GM18520 (cell line): ENCODE measurements around the gene REPS1.
A peak's percentile ranks its signal among the peaks of the same experiment; 100 is the strongest.
"Not testable (repeated sequence)": the region's sequence is repeated elsewhere in the genome, so short reads cannot be mapped to it uniquely, and the experiment has no call there.

ENCODE experiments used
- ATAC-seq: cut with Tn5 transposase; IDR thresholded peaks from one replicate; pipeline ENCODE4 v1.9.1; 2021; ENCODE audit not compliant: unreplicated experiment

REPS1 gene

GRCh38 chr6:138971601-138972000 is 16.5 kb downstream of the REPS1 start:
- no peak for ATAC-seq

- peak; percentile 90 for ATAC-seq
Measured at GRCh38 chr6:138970856-138971425, 17.1 kb downstream of the REPS1 start.

- ATAC-seq, result no peak
Measured at GRCh38 chr6:138970159-138970558, 17.9 kb downstream of the REPS1 start.

- ATAC-seq, result no peak
Measured at GRCh38 chr6:138966870-138967269, 21.2 kb downstream of the REPS1 start.

GRCh38 chr6:138965971-138966370 is 22.1 kb downstream of the REPS1 start:
- ATAC-seq, result no peak

- ATAC-seq, result no peak
Measured at GRCh38 chr6:138965291-138965874, 22.7 kb downstream of the REPS1 start.

- ATAC-seq, result no peak
Measured at GRCh38 chr6:138964012-138964411, 24.0 kb downstream of the REPS1 start.

GRCh38 chr6:138963531-138963930 is 24.5 kb downstream of the REPS1 start:
- ATAC-seq, result no peak

GRCh38 chr6:138963119-138963518 is 24.9 kb downstream of the REPS1 start:
- ATAC-seq, result no peak

GRCh38 chr6:138959521-138959920 is 28.5 kb downstream of the REPS1 start:
- ATAC-seq, result no peak

- no peak for ATAC-seq
Measured at GRCh38 chr6:138958595-138958994, 29.5 kb downstream of the REPS1 start.

- ATAC-seq, result no peak
Measured at GRCh38 chr6:138957903-138958302, 30.1 kb downstream of the REPS1 start.

- no peak for ATAC-seq
Measured at GRCh38 chr6:138957484-138957883, 30.6 kb downstream of the REPS1 start.

- ATAC-seq, result no peak
Measured at GRCh38 chr6:138956244-138956924, 31.7 kb downstream of the REPS1 start.

GRCh38 chr6:138955262-138955661 is 32.8 kb downstream of the REPS1 start:
- no peak for ATAC-seq

GRCh38 chr6:138953451-138953850 is 34.6 kb downstream of the REPS1 start:
- no peak for ATAC-seq

GRCh38 chr6:138948546-138949179 is 39.4 kb downstream of the REPS1 start:
- no peak for ATAC-seq

GRCh38 chr6:138948004-138948403 is 40.0 kb downstream of the REPS1 start:
- no peak for ATAC-seq

GRCh38 chr6:138945354-138945753 is 42.7 kb downstream of the REPS1 start:
- ATAC-seq, result no peak

GRCh38 chr6:138944412-138944811 is 43.6 kb downstream of the REPS1 start:
- ATAC-seq, result no peak

GRCh38 chr6:138943089-138943625 is 44.9 kb downstream of the REPS1 start:
- no peak for ATAC-seq

GRCh38 chr6:138936873-138937272 is 51.2 kb downstream of the REPS1 start:
- ATAC-seq, result not testable (repeated sequence)
